ENCODE results near the gene RSAD1.

DNA sequence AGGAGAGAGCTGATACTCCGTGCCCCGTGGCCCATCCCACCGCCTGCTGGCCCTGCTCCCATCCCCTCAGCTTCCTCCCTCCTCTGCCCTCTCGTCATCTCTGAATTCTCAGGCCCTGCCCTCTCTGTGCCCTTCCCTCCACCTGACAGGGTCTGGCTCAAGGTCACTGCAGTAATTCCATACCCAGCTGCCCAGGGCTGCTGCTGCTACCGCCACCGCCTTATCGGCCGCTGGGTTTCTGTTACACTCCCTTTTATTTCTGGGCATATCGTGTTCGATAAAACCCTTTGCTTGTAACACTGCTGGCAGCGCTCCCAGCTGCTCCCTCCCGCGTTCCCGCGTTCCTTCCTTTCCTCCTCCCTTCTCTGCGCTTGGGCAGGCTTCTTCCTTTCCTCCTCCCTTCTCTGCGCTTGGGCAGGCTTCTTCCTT, 55.1 kb downstream of the RSAD1 start:
- TF ChIP-seq, protein P1, sequence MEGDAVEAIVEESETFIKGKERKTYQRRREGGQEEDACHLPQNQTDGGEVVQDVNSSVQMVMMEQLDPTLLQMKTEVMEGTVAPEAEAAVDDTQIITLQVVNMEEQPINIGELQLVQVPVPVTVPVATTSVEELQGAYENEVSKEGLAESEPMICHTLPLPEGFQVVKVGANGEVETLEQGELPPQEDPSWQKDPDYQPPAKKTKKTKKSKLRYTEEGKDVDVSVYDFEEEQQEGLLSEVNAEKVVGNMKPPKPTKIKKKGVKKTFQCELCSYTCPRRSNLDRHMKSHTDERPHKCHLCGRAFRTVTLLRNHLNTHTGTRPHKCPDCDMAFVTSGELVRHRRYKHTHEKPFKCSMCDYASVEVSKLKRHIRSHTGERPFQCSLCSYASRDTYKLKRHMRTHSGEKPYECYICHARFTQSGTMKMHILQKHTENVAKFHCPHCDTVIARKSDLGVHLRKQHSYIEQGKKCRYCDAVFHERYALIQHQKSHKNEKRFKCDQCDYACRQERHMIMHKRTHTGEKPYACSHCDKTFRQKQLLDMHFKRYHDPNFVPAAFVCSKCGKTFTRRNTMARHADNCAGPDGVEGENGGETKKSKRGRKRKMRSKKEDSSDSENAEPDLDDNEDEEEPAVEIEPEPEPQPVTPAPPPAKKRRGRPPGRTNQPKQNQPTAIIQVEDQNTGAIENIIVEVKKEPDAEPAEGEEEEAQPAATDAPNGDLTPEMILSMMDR (IDR thresholded peaks at IDR 0.05; ENCODE audit: insufficient read depth, low read length, poor library complexity, severe bottlenecking), result no peak
- TF ChIP-seq EZH2phosphoT487 (conservative IDR thresholded peaks at IDR 0.05; ENCODE audit: low read length), result no peak
